ENCODE data around the gene MMP24OS.

- TF ChIP-seq CTCF (IDR thresholded peaks at IDR 0.05), result no peak
- TF ChIP-seq EP300 (IDR thresholded peaks at IDR 0.05), result no peak
- no peak for TF ChIP-seq POLR2A (IDR thresholded peaks at IDR 0.05)
- no peak for TF ChIP-seq POLR2AphosphoS5 (IDR thresholded peaks at IDR 0.05)
Observed at GRCh38 chr20:35275741-35276251, 2.1 kb downstream of the MMP24OS start.
